Activated B cell treated with CpG ODN at 0.5 μM for 24 hours (primary cell): ENCODE results near the gene EGLN3. TPM values are rescaled to one million over a fixed set of nuclear protein-coding genes. Genes with fewer than 3 reads are reported as not detected.

Experiments
- ATAC-seq: fragments of 200-7000 bp; cut with Tn5 transposase; one replicate; pipeline ENCODE4 v1.10.0; 2021; ENCODE audit warnings: low read depth, mild to moderate bottlenecking, moderate library complexity
- CTCF ChIA-PET: fragments of 350-600 bp; sonication (Branson Sonifier 250); formaldehyde crosslinking; loops from one replicate; lab custom pipeline; 2021; ENCODE audit warnings: antibody characterized with exemption; lab: Charles Lee
- POLR2A ChIA-PET: fragments of 350-600 bp; sonication (Branson Sonifier 250); formaldehyde crosslinking; loops from one replicate; lab custom pipeline; 2021; ENCODE audit warnings: antibody characterized with exemption; lab: Charles Lee
- DNase-seq: peaks from one replicate; pipeline ENCODE4 v3.0.0; 2022
- H3K27ac Mint-ChIP-seq: one replicate; pipeline ENCODE4 v1.8.0; 2020; ENCODE audit warnings: mixed read lengths
- H3K27me3 Mint-ChIP-seq: one replicate; pipeline ENCODE4 v1.8.0; 2021; ENCODE audit warnings: mixed read lengths
- H3K36me3 Mint-ChIP-seq: one replicate; pipeline ENCODE4 v1.8.0; 2021; ENCODE audit warnings: low read depth, mixed read lengths
- H3K4me1 Mint-ChIP-seq: one replicate; pipeline ENCODE4 v1.8.0; 2021; ENCODE audit warnings: mixed read lengths
- H3K4me3 Mint-ChIP-seq: one replicate; pipeline ENCODE4 v1.8.0; 2020; ENCODE audit warnings: mild to moderate bottlenecking, mixed read lengths
- H3K9me3 Mint-ChIP-seq: one replicate; pipeline ENCODE4 v1.8.0; 2020; ENCODE audit warnings: mixed read lengths
- CTCF ChIP-seq: fragments of 200-600 bp; IDR thresholded peaks from one replicate; pipeline ENCODE4 v1.8.0; 2022; ENCODE audit warnings: antibody characterized with exemption, mild to moderate bottlenecking
- intact Hi-C: fragments of 100-400 bp; cut with micrococcal nuclease; formaldehyde crosslinking; loops from one replicate; pipeline ENCODE4 v1.15.1; 2024
- total RNA-seq: library from RNA; stranded (reverse); gene quantifications from 2 replicates; pipeline ENCODE4 v1.2.3, GENCODE V29; 2022

The EGLN3 gene
- total RNA-seq, 1 donor from 2014 or later = 0.33 TPM

- Mint-ChIP-seq H3K27me3 (peaks cover 8% of the 10 kb centered on the region), H3K4me1 (no peaks in the 10 kb centered on the region), H3K9me3 (peaks cover 8% of the 10 kb centered on the region), H3K4me3 (no peak overlapping the region), H3K36me3 (no peaks in the 10 kb centered on the region), H3K27ac (no peak overlapping the region)
- POLR2A ChIA-PET = no interaction called here
- no peak for ATAC-seq
- intact Hi-C loops = no loop called here
- no peak for TF ChIP-seq CTCF
- no peak for DNase-seq
- CTCF ChIA-PET = no interaction called here
These were observed 11.1 kb upstream of the EGLN3 start for GRCh38 chr14:33962016-33962415.

- ChIA-PET POLR2A (no interaction called here), CTCF (no interaction called here)
- no peak overlapping the region for H3K27ac Mint-ChIP-seq
- DNase-seq = no peak
- no peaks in the 10 kb centered on the region for H3K36me3 Mint-ChIP-seq
- H3K9me3 Mint-ChIP-seq = peaks cover 8% of the 10 kb centered on the region
- H3K4me1 Mint-ChIP-seq = peaks cover 2% of the 10 kb centered on the region
- no peak for ATAC-seq
- H3K4me3 Mint-ChIP-seq = no peak overlapping the region
- intact Hi-C loops = no loop called here
- no peak for TF ChIP-seq CTCF
- H3K27me3 Mint-ChIP-seq = peaks cover 3% of the 10 kb centered on the region
These were observed 8.8 kb upstream of the EGLN3 start for GRCh38 chr14:33959692-33960151.

GRCh38 chr14:33958605-33959226 lies 7.8 kb upstream of the EGLN3 start:
- Mint-ChIP-seq H3K4me3 (no peak overlapping the region), H3K27me3 (peaks cover 3% of the 10 kb centered on the region), H3K27ac (no peak overlapping the region), H3K36me3 (no peaks in the 10 kb centered on the region), H3K4me1 (peaks cover 3% of the 10 kb centered on the region), H3K9me3 (peaks cover 8% of the 10 kb centered on the region)
- no peak for ATAC-seq
- POLR2A ChIA-PET = no interaction called here
- intact Hi-C loops = no loop called here
- CTCF ChIA-PET = no interaction called here
- no peak for DNase-seq
- TF ChIP-seq CTCF = no peak

- H3K27me3 Mint-ChIP-seq = peaks cover 6% of the 10 kb centered on the region
- peaks cover 3% of the 10 kb centered on the region for H3K4me1 Mint-ChIP-seq
- no peak overlapping the region for H3K4me3 Mint-ChIP-seq
- H3K9me3 Mint-ChIP-seq = peaks cover 8% of the 10 kb centered on the region
- TF ChIP-seq CTCF = no peak
- ATAC-seq (no peak), DNase-seq (no peak)
- no peak overlapping the region for H3K27ac Mint-ChIP-seq
- ChIA-PET CTCF (no interaction called here), POLR2A (no interaction called here)
- no peaks in the 10 kb centered on the region for H3K36me3 Mint-ChIP-seq
- intact Hi-C loops = no loop called here
These were observed 7.1 kb upstream of the EGLN3 start for GRCh38 chr14:33957993-33958392.

- ChIA-PET CTCF (no interaction called here), POLR2A (no interaction called here)
- no peaks in the 10 kb centered on the region for H3K36me3 Mint-ChIP-seq
- peaks cover 4% of the 10 kb centered on the region for H3K9me3 Mint-ChIP-seq
- no peak overlapping the region for H3K27ac Mint-ChIP-seq
- intact Hi-C loops = no loop called here
- peaks cover 10% of the 10 kb centered on the region for H3K27me3 Mint-ChIP-seq
- no peak for TF ChIP-seq CTCF
- ATAC-seq = no peak
- no peak overlapping the region for H3K4me3 Mint-ChIP-seq
- DNase-seq = no peak
- H3K4me1 Mint-ChIP-seq = peaks cover 3% of the 10 kb centered on the region
These were observed 6.4 kb upstream of the EGLN3 start for GRCh38 chr14:33957299-33957698.
